NCI-H2196 treated with DMSO at 0.1 percent for 48 hours (cell line): ENCODE data around the gene EGFL8.
A peak's percentile ranks its signal among the peaks of the same experiment; 100 is the strongest.
"Not testable (repeated sequence)": the region's sequence is repeated elsewhere in the genome, so short reads cannot be mapped to it uniquely, and the experiment has no call there.

Source experiments
- DNase-seq: peaks from one replicate; lab custom pipeline; 2025; ENCODE audit not compliant: unreplicated experiment; lab: John Stamatoyannopoulos, UW

The EGFL8 gene

GRCh38 chr6:32182555-32182981, 18.2 kb downstream of the EGFL8 start:
- DNase-seq, result no peak

- no peak for DNase-seq
Measured at GRCh38 chr6:32183030-32183429, 18.6 kb downstream of the EGFL8 start.

- DNase-seq, result no peak
Measured at GRCh38 chr6:32183483-32184083, 19.2 kb downstream of the EGFL8 start.

- no peak for DNase-seq
Measured at GRCh38 chr6:32184084-32184640, 19.8 kb downstream of the EGFL8 start, which contains the start of gene AGER. Gene AGER (minus strand): TSS chr6:32184253. CDS start chr6:32184222, 31 bp downstream.

- DNase-seq, result not testable (repeated sequence)
Measured at GRCh38 chr6:32185681-32186131, 21.3 kb downstream of the EGFL8 start.

- not testable (repeated sequence) for DNase-seq
Measured at GRCh38 chr6:32186151-32186840, 21.9 kb downstream of the EGFL8 start.

- no peak for DNase-seq
Measured at GRCh38 chr6:32187009-32187709, 22.8 kb downstream of the EGFL8 start.

- DNase-seq, result not testable (repeated sequence)
Measured at GRCh38 chr6:32187725-32188380, 23.5 kb downstream of the EGFL8 start.

GRCh38 chr6:32188381-32189068, 24.1 kb downstream of the EGFL8 start:
- DNase-seq, result no peak

GRCh38 chr6:32189069-32189741, 24.8 kb downstream of the EGFL8 start:
- no peak for DNase-seq

- DNase-seq, result no peak
Measured at GRCh38 chr6:32189742-32190053, 25.3 kb downstream of the EGFL8 start.

GRCh38 chr6:32190054-32190851, 25.9 kb downstream of the EGFL8 start, which contains the start of gene PBX2:
Gene PBX2 (minus strand): TSS chr6:32190202. CDS start chr6:32189915, 287 bp downstream.
- DNase-seq, result peak; percentile 70

- no peak for DNase-seq
Measured at GRCh38 chr6:32190911-32191677, 26.7 kb downstream of the EGFL8 start.

- no peak for DNase-seq
Measured at GRCh38 chr6:32191696-32192607, 27.6 kb downstream of the EGFL8 start.

GRCh38 chr6:32192608-32193039, 28.2 kb downstream of the EGFL8 start, which contains the start of gene GPSM3:
Gene GPSM3 (minus strand): TSS chr6:32192643. CDS start chr6:32192513, 130 bp downstream.
- DNase-seq, result no peak

GRCh38 chr6:32193096-32193495, 28.7 kb downstream of the EGFL8 start:
- not testable (repeated sequence) for DNase-seq

- no peak for DNase-seq
Measured at GRCh38 chr6:32194388-32194787, 30.0 kb downstream of the EGFL8 start.
